Measurements from ENCODE around the gene GPR158.
A peak's percentile ranks its signal among the peaks of the same experiment; 100 is the strongest.

GPR158 gene

GRCh38 chr10:25392132-25392531, 217.3 kb downstream of the GPR158 start:
- no peak for DNase-seq (ENCODE audit: low spot score)

GRCh38 chr10:25393621-25394020, 218.8 kb downstream of the GPR158 start:
- DNase-seq (ENCODE audit: low spot score), result peak; percentile 88

DNA sequence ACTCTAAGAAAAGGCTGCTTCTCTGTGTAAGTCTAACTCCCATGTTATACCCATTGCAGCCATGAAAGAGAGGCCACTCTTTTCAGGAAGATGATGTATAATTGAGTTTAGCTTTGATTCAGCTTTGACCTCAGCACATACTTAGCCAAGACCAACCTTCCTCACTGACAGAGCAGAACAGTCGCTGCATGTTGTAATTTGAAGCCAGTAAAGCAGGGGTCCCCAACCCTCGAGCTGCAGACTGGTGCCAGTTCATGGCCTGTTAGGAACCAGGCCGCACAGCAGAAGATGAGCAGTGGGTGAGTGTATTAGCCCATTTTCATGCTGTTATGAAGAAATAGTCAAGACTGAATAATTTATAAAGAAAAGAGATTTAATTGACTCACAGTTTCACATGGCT, 223.9 kb downstream of the GPR158 start:
- no peak for DNase-seq (ENCODE audit: low spot score)

DNA sequence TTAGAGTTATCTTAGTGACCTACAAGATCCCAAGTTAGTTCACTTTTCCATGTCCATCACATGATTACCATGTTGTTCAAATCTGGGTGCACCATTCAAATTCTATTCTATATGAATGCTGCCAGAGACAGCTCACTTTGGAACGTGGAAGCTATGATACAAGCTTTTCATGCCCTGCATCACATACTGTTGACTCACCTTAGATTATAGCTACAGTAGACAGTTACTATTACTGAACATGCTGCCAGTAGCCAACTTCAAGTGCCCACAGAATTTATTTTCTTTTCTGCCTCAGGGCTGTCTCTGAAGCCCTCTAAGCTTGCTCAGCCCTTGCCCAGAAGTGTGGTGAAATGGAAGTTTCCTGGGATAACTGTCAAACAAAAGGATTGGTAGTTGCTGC, 231.1 kb downstream of the GPR158 start:
- no peak for DNase-seq (ENCODE audit: low spot score)

DNA sequence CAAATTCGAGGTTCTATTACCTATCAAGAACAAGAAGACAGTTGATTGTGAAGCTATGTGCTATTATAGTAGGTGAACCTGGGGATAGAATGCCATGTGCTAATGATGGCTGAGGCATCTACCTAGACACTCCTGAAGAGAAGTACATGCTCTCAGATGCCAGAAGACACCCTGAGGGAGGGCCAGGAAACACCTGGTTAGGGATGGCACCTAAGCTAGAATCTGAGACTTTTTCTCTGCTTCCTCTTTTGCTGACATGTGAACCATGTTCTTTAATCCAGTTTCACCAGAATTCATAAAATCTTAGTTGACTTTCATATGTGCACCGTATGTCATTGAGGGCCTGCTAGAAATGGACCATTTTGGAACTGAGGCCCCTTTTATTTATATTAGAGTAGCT, 242.8 kb downstream of the GPR158 start:
- DNase-seq (ENCODE audit: low spot score), result no peak

- no peak for DNase-seq (ENCODE audit: low spot score)
Measured at GRCh38 chr10:25425776-25426175, 251.0 kb downstream of the GPR158 start.

GRCh38 chr10:25436431-25436830, 261.6 kb downstream of the GPR158 start:
- no peak for DNase-seq (ENCODE audit: low spot score)

DNA sequence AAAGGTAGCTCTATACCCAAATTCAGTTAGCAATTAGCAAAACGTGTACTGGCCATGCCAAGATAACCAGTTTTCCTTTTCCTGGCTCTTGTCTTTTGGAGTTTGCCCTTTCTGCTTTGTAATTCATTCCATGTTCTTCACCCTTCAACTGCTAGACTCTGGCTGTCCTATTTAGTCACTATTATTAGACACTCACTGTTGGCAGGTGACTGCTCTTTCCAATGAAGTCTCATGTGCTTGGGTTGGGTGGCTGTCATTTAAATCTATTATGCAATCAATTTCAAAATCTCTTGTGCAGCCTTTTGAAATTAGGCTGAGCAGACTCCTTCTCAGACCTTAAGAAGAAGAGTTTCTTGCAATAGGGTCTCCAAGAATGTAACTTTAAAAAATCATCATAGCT, 266.5 kb downstream of the GPR158 start:
- DNase-seq (ENCODE audit: low spot score), result peak; percentile 75

GRCh38 chr10:25444266-25444665, 269.5 kb downstream of the GPR158 start:
- no peak for DNase-seq (ENCODE audit: low spot score)

GRCh38 chr10:25451401-25451800, 276.6 kb downstream of the GPR158 start:
- DNase-seq (ENCODE audit: low spot score), result no peak

DNA sequence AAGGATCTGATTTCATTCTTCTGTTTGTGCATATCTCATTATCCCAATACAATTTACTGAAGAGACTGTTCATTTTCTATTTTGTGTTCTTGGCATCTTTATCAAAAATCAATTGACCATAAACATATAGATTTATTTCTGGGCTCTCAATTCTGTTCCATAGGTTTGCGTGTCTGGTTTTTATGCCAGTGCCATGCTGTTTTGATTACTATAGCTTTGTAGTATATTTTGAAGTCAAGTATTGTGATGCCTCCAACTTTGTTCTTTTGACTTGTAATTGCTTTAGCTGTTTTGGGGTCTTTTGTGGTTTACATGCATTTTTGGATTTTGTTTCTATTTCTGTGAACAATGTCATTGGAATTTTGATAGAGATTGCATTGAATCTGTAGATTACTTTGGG, 278.8 kb downstream of the GPR158 start:
- no peak for DNase-seq (ENCODE audit: low spot score)

DNA sequence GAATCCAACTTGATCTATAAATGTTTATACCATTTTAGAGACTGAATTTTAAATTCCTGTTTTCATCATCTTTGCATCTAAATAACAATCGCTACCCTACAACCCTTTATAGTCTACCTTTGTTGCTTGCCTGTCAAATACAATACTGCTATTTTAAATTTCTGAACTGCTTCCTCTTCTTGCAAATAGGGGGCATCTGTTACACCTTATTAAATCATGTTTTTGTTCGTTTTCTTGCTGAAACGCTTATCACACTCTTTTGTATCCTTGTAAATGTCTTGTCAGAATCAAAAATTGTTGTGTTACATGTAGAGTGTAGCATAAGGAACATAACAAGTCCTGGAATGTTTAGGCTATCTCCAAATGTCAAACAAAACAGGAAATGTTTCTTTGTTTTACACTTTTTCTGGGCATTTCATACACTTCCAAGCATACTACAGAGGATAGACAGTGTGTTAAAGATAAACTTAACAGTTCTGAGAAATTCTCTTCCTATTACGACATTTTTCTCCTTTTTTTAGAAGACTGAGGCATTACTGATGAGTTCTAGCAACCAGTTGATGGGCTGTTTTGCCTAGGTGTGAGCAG, 281.3 kb downstream of the GPR158 start:
- no peak for DNase-seq (ENCODE audit: low spot score)

DNA sequence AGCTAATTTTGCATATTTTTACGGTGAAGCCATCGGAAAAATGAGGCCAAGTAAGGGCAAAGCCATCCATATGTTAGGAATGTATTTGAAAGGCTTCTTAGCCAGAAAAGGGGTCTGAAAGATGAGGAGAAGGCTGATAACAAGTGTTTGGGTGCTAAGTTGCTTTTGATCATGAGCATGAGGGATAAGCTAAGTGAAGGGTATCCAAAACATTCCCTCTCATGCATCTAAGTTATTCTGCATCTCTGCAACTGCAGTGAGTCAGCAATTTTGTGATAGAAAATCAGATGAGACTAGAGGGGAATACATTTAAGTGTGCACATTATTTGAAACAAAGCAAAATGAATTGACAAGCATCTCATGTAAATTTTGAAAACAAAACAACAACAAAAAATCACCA, 282.8 kb downstream of the GPR158 start:
- DNase-seq (ENCODE audit: low spot score), result no peak

DNA sequence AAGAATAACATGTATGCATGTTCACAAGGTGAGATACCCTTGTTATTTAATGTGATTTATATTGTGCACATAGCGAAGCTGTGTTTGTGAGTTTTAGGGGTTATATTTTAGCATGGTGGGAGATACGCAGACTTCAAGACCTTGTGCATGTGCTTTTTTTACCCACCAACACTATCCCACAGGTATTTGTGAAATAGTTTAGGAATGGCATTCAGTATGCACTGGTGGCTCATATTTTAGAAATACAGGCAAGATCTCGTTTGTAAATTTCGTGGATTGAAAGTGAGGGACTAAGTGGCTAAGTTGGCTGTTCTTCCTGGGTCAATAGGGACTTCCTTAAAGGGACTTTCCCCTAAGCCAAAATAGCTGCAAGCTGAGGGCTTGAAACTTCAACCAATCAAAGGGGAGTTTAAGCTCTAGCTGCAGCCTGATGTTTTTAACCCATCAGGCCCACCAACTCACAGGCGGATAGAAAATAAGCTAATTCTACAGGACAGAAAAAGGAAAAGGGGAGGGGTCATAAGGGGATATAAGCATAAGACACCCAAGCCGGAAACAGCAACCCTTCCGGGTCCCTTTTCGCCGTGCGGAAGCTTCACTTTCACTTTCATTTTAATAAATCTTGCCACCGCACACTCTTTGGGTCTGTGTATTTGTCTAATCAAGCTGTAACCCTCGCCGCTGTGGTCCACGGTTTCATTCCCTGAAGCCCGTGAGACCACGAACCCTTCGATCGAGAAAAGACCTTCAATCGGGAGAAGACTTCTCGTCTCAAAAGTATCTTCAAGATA, 291.0 kb downstream of the GPR158 start:
- no peak for DNase-seq (ENCODE audit: low spot score)

GRCh38 chr10:25467881-25468280, 293.1 kb downstream of the GPR158 start:
- DNase-seq (ENCODE audit: low spot score), result no peak

DNA sequence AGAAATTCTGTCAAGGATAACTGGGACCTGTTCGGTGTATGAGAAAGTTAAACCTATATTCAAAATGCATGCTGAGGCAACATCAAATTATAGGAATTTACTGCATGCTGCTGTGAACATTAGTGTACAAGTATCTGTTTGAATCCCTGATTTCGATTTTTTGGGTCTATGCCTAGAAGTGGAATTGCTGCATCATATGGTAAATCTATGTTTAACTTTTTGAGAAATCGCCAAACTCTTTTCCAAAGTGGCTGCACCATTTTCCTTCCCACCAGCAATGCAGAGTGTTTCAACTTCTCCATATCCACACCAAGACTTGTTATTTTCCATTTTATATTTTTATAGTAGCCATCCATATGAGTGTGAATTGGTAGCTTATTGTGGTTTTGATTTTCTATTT, 306.7 kb downstream of the GPR158 start:
- DNase-seq (ENCODE audit: low spot score), result no peak

GRCh38 chr10:25483999-25484398, 309.2 kb downstream of the GPR158 start:
- peak; percentile 83 for DNase-seq (ENCODE audit: low spot score)

GRCh38 chr10:25487266-25487665, 312.5 kb downstream of the GPR158 start:
- peak; percentile 60 for DNase-seq (ENCODE audit: low spot score)

DNA sequence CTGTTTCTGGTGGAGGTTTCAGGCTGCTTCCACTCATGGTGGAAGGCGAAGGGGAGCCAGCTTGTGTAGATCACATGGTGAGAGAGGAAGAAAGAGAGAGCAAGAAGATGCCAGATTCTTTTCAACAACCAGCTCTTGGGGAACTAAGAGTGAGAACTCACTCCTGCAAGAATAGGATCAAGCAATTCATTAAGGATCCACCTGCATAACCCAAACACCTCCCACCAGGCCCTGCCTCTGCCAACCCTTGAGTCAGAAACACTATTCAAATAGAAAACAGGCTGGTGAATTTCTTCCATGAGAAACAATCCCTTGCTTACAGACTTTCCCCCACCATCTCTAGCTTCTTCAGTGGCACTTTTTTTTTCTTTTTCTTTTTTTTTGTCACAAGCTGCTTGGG, 317.2 kb downstream of the GPR158 start:
- no peak for DNase-seq (ENCODE audit: low spot score)

GRCh38 chr10:25492680-25493079, 317.9 kb downstream of the GPR158 start:
- no peak for DNase-seq (ENCODE audit: low spot score)

GRCh38 chr10:25493122-25493893, 318.5 kb downstream of the GPR158 start:
- DNase-seq (ENCODE audit: low spot score), result peak; percentile 43

GRCh38 chr10:25497246-25497645, 322.4 kb downstream of the GPR158 start:
- no peak for DNase-seq (ENCODE audit: low spot score)

- no peak for DNase-seq (ENCODE audit: low spot score)
Measured at GRCh38 chr10:25498645-25499044, 323.8 kb downstream of the GPR158 start.

Data from cerebellar cortex (tissue), 1 donor.